ENCODE data around the gene CENPT. TPM values are rescaled to one million over a fixed set of nuclear protein-coding genes. Genes with fewer than 3 reads are reported as not detected.

CENPT gene
- total and polyA plus RNA-seq, 2 of the 13 experiments (the other 11 are each of a cell fraction or from before 2014, with no cell fraction given): 40.9 to 43.3 TPM

DNA sequence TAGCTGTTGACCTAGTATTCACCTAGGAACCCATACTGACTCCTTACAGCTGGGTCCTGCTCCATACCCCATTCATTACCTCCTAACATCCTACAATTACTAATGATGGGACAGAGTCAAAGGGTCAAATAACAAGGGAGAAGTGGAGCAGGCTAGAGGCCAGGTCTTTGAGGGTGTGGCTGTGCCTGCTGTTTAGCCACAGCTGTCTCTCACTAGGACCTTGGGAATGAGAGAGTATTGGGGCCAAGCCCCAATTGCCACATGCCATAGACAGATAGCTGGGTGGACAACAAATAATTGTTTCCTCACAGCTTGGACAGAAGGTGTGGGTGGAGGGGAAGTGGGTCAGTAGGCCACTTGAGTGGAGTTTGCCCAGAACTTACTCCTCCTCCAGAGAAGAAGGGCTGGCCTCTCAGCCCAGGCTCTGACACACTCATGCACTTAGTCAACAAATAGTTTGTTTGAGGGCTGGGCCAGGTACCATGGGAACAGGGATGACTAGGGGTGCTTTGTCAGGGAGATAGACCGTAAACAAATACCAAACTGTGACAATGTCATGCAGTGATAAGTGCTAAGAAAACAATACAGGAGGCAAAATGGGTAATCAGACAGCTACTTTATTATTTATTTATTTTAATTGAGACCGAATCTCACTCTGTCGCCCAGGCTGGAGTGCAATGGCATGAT, 10.2 kb upstream of the CENPT start (continued):
- TF ChIP-seq BCL3 (CRISPR knock-in tag; IDR thresholded peaks at IDR 0.05) (0 out of 2 replicates have a peak, but pooled peaks have one; percentile 67), FOXC1 (CRISPR knock-in tag; IDR thresholded peaks at IDR 0.05; ENCODE audit: borderline replicate concordance) (no peak), SP4 (CRISPR knock-in tag; IDR thresholded peaks at IDR 0.05) (0 out of 2 replicates have a peak, but pooled peaks have one; percentile 10), THAP9 (CRISPR knock-in tag; IDR thresholded peaks at IDR 0.05; ENCODE audit: borderline replicate concordance) (0 out of 2 replicates have a peak, but pooled peaks have one; percentile 6), NR2F1 (CRISPR knock-in tag; IDR thresholded peaks at IDR 0.05) (peak; percentile 22 to 73; a peak in 2 of 4 replicates), SPEN (CRISPR knock-in tag; IDR thresholded peaks at IDR 0.05; ENCODE audit: low read depth) (peak; percentile 68; the same call in 1 of the 2 replicates), MIER3 (CRISPR knock-in tag; IDR thresholded peaks at IDR 0.05; ENCODE audit: borderline replicate concordance) (peak; percentile 89; the same call in 1 of the 2 replicates), EP300 (IDR thresholded peaks at IDR 0.05; ENCODE audit: low read depth in 2 of 2, low read length in 2 of 2) (peak; percentile 77 to 83; a peak in 3 of 4 replicates), EP300 (CRISPR knock-in tag; IDR thresholded peaks at IDR 0.05; ENCODE audit: borderline replicate concordance) (peak; percentile 57; the same call in 1 of the 2 replicates), NR2F6 (IDR thresholded peaks at IDR 0.05) (peak; percentile 18; the same call in 1 of the 2 replicates), NR2F6 (CRISPR knock-in tag; IDR thresholded peaks at IDR 0.05) (no peak; the same call in 1 of the 2 replicates), PBX2 (CRISPR knock-in tag; IDR thresholded peaks at IDR 0.05) (no peak), CBX1 (IDR thresholded peaks at IDR 0.05; ENCODE audit: low read depth) (no peak), DMAP1 (CRISPR knock-in tag; IDR thresholded peaks at IDR 0.05) (peak; percentile 29; the same call in 1 of the 2 replicates), PHF21A (CRISPR knock-in tag; IDR thresholded peaks at IDR 0.05) (peak; percentile 76), CEBPG (CRISPR knock-in tag; IDR thresholded peaks at IDR 0.05) (peak; percentile 56)
- TF ChIP-seq, protein P1, sequence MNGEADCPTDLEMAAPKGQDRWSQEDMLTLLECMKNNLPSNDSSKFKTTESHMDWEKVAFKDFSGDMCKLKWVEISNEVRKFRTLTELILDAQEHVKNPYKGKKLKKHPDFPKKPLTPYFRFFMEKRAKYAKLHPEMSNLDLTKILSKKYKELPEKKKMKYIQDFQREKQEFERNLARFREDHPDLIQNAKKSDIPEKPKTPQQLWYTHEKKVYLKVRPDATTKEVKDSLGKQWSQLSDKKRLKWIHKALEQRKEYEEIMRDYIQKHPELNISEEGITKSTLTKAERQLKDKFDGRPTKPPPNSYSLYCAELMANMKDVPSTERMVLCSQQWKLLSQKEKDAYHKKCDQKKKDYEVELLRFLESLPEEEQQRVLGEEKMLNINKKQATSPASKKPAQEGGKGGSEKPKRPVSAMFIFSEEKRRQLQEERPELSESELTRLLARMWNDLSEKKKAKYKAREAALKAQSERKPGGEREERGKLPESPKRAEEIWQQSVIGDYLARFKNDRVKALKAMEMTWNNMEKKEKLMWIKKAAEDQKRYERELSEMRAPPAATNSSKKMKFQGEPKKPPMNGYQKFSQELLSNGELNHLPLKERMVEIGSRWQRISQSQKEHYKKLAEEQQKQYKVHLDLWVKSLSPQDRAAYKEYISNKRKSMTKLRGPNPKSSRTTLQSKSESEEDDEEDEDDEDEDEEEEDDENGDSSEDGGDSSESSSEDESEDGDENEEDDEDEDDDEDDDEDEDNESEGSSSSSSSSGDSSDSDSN (CRISPR knock-in tag; IDR thresholded peaks at IDR 0.05): peak; percentile 7; the same call in 1 of the 2 replicates
- TF ChIP-seq, protein P2, sequence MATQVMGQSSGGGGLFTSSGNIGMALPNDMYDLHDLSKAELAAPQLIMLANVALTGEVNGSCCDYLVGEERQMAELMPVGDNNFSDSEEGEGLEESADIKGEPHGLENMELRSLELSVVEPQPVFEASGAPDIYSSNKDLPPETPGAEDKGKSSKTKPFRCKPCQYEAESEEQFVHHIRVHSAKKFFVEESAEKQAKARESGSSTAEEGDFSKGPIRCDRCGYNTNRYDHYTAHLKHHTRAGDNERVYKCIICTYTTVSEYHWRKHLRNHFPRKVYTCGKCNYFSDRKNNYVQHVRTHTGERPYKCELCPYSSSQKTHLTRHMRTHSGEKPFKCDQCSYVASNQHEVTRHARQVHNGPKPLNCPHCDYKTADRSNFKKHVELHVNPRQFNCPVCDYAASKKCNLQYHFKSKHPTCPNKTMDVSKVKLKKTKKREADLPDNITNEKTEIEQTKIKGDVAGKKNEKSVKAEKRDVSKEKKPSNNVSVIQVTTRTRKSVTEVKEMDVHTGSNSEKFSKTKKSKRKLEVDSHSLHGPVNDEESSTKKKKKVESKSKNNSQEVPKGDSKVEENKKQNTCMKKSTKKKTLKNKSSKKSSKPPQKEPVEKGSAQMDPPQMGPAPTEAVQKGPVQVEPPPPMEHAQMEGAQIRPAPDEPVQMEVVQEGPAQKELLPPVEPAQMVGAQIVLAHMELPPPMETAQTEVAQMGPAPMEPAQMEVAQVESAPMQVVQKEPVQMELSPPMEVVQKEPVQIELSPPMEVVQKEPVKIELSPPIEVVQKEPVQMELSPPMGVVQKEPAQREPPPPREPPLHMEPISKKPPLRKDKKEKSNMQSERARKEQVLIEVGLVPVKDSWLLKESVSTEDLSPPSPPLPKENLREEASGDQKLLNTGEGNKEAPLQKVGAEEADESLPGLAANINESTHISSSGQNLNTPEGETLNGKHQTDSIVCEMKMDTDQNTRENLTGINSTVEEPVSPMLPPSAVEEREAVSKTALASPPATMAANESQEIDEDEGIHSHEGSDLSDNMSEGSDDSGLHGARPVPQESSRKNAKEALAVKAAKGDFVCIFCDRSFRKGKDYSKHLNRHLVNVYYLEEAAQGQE (IDR thresholded peaks at IDR 0.05; ENCODE audit: borderline replicate concordance in 1 of 2, low read depth in 1 of 2, low read length in 2 of 2): peak in 1 of 2 experiments; percentile 67; a peak in 1 of 4 replicates
